Stimulated activated CD4-positive, alpha-beta T cell treated with anti-CD3 and anti-CD28 coated beads, TNF-alpha, amount 100 ng/mL, for 1 hour (primary cell): ENCODE measurements around the gene CEP63.
"Not testable (repeated sequence)": the region's sequence is repeated elsewhere in the genome, so short reads cannot be mapped to it uniquely, and the experiment has no call there.

Experiments used
- DNase-seq, 3 donors: peaks; one replicate each; pipeline ENCODE4 v3.0.0-alpha.2; 2020; ENCODE audit warnings: low read depth in 3 of 3, low spot score in 1 of 3

Gene CEP63

DNA sequence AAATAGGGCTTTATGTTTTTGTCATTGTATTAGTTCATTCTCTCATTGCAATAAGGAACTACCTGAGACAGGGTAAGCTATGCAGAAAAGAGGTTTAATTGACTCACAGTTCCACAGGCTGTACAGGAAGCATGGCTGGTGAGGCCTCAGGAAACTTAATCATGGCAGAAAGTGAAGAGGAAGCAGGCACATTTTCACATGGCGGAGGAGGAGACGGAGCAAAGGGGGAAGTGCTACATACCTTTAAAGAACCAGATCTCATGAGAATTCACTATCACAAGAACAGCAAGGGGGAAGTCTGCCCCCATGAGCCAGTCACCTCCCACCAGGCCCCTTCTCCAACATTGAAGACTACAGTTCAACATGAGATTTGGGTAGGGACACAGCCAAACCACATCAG is 25.6 kb downstream of the CEP63 start:
- DNase-seq, result no peak

DNA sequence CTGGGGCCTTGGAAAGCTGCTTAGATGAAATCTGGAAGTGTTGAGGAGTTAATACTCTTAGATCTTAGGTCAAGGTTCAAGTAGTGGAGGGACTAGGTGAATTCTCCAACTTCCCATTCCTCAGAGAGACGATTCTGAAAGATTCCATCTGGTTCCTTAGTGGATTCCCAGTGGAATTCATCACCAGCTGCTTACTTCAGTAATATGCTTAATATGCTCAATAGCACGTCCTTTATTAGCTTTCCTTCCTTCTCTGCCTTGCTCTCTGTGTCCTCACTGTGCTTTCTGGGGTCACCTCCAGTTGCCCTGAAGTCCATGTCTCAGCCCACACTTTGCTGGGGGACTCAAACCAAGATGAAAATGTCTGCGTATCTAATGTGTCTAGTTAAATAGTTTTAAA is 31.0 kb downstream of the CEP63 start:
- DNase-seq, result no peak

GRCh38 chr3:134517791-134518190 is 31.9 kb downstream of the CEP63 start:
- DNase-seq, result no peak

- DNase-seq, result no peak
Observed at GRCh38 chr3:134522541-134522940, 36.7 kb downstream of the CEP63 start.

DNA sequence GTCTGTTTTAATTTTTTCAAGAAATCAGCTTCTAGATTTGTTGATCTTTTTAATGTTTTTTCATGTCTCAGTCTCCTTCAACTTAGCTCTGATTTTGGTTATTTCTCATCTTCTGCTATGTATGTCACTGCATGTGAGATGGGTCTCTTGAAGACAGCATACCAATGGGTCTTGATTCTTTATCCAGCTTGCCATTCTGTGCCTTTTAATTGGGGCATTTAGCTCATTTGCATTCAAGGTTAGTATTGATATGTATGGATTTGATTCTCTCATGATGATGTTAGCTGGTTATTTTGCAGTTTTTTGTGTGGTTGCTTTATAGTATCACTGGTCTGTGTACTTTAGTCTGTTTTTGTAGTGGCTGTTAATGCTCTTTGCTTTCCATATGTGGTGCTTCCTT is 39.4 kb downstream of the CEP63 start:
- DNase-seq, result no peak

GRCh38 chr3:134526319-134526718 is 40.5 kb downstream of the CEP63 start:
- DNase-seq, result no peak

DNA sequence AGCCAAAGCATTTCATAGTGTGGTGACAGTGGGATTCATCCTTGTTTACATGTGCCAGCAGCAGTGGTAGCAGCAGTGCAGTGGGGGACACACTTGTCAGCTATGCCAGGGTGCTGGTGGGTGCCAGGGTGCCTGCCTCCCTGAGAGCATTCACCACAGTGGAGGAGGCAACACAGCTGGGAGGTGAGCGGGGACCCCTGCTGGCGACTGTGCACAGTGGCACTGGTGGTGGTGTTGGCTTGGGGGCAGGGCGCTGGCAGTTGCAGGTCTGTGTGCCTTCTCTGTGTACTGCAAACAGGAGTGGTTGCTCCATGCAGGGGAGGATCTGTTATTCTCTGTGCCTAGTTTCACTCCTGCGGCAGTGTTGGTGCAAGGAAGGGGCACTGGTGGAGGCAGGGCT is 41.2 kb downstream of the CEP63 start:
- DNase-seq, result no peak

DNA sequence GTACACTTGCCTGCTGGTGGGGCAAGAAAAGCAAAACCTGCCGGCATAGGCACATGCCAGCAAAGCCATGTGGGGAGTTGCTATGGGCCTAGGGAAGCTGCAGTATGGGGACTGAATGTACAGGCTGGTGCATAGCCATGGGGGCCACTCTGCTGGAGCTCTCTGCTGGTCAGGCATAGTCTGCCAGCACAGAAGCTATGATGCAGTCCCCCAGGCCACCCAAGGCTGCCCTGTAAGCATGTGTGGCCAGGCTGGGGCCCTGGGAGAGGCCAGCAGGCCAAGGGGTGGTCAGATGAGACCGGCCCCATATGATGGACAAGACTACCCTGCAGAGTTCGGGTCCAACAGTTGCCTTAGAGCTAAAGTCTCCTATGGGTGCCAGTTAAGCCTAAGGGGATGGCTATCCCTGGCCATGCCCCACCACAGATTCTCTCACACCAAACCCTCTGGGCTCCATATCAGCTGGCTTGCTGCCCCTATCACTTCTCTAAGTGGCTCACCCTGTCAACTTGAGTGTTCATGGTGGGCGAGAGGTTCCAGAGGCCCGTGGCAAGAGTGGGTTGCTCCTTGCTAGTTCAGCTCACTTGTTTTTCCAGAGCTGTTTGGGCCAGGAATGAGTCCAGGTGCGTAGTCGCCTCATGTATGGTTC is 41.8 kb downstream of the CEP63 start:
- no peak for DNase-seq

GRCh38 chr3:134533493-134533892 is 47.6 kb downstream of the CEP63 start:
- DNase-seq, result no peak

DNA sequence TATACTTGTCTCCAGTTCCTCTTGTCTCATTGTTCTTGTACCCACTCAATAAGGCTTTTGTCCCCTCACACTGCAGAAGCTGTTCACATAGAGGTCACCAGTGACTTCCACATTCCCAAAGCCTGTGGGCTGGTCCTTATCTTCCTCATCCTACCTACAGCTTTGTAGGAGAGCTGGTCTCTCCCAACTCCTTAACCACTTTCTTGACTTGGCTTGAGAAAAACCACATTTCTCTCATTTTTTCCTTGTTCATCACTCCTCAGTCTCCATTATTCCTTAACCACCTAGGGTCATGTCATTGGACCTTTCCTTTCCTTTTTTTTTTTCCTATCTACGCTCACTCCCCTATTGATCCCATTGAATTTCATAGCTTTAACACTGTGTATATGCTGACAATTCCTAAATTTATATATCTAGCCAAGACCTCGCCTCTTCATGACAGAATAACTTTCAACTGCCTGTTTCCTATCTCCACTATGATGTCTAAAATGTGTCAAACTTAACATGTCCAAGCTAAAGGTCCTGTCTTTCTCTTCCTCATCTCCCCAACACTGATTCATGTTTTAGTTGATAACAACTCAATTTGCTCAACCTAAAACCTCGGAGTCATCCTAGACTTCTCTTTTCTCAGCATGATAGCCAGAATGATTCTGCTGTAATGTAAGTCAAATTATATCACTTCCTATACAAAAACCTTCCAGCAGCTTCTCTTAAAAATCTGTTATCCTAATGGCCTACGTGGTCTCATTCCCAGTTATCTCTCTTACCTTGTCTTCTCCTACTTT is 49.5 kb downstream of the CEP63 start:
- no peak for DNase-seq

- DNase-seq, result no peak
Observed at GRCh38 chr3:134536781-134537180, 50.9 kb downstream of the CEP63 start.

- DNase-seq, result no peak
Observed at GRCh38 chr3:134542287-134542958, 56.6 kb downstream of the CEP63 start.

- DNase-seq, result no peak
Observed at GRCh38 chr3:134543113-134543512, 57.3 kb downstream of the CEP63 start.

DNA sequence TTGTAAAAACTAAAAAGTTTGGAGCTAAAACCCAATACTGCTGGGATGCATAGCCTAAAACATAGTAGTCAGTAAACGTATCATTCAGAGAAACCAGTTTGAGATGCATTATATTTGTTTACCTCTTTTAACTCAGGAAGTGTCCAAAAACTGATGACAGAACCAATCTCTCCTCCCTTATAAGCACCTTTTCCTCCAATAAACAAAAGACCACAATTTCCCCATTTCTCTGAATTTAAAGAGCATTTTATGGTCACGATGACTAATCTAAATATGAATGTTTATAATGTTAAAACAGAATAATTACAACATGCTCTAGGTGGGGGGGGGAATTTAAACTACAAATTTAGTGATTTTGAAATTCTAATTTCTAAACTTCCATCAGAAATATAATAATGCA is 58.5 kb downstream of the CEP63 start:
- no peak for DNase-seq

DNA sequence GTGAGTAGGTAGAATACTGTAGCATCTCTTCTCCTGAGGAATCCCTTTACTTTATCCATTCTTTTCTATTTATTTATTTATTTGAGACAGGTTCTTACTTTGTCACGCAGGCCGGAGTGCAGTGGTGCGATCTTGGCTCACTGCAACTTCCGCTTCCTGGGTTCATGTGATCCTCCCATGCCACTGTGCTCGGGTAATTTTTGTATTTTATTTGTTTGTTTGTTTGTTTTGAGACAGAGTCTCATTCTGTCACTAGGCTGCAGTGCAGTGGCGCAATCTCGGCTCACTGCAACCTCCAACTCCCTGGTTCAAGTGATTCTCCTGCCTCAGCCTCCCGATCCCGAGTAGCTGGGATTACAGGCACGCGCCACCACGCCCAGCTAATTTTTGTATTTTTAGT is 58.9 kb downstream of the CEP63 start:
- not testable (repeated sequence) for DNase-seq

GRCh38 chr3:134545818-134546217 is 60.0 kb downstream of the CEP63 start:
- no peak for DNase-seq

DNA sequence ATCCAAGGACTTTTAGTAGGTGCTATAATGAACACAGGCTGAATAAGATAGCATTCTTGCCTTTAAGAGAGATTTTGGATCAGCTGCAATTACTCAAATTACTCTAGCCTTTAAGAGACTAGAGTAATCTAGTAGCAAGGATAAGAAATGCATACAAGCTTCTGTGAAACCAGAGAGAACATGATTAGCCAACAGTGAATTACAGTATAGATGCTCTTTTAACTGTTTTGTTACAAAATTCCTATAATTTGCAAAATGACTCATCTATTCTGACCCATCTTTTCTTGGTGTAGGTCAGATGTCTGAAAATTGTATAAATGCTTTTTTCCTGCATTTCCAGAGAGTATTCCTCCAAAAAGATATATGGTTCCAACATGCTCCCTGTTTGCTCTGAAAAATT is 66.9 kb downstream of the CEP63 start:
- no peak for DNase-seq

GRCh38 chr3:134559591-134559990 is 73.7 kb downstream of the CEP63 start:
- DNase-seq, result no peak

- no peak for DNase-seq
Observed at GRCh38 chr3:134562055-134562454, 76.2 kb downstream of the CEP63 start.

DNA sequence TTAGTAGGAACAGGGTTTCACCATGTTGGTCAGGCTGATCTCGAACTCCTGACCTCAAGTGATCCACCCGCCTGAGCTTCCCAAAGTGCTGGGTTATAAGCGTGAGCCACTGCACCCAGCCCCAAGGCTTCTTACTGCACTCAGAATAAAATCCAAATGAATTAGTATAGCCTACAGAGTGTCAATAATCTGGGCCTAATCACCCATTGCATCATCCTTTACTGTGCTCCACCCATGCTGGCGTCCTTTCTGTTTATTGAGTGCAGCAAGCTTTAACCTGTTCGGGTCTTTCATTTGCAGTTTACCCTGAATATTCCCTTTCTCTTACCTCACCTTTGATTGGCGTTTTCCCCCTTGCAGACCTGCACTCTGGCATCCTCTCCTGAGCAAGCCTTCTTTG is 77.7 kb downstream of the CEP63 start:
- DNase-seq, result no peak

DNA sequence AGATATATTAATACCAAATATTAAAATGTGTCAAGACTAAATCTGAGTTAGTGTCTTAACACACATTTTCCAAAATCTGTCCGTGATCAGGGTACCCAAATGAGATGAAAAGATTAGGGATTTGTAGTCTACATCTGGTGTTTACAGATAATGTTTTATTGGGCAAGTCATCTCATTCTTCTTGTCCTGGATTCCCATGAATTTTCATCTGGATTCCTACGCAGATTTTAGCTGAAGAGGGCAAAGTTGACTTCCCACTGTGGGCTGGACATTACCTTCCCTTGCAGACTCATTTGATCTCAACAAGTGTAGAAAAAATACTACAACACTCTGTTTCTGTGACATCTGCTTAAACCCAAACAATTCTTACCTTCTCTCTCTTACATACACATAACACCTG is 79.1 kb downstream of the CEP63 start:
- no peak for DNase-seq

DNA sequence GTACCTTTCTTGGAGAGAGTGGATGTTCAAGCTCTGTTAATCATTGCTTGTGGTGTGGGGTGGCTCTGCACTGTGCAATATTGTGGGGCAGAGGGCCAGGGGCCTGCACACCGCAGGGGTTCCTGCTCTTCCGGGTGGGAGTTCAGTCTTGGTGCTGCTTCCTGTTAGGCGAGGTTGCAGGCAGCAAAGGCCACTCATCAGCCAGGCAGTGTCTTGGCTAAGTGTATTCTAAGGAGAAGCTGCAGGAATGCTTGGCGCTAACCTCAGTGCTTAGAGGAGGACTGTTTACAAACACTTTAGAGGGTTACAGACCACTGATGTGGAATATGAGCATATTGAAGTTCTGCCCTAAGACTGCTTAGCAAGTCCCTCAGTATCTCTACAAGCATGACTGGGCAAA is 81.7 kb downstream of the CEP63 start:
- no peak for DNase-seq
